GM21786 (cell line): ENCODE measurements around the gene DLGAP4.

Experiments used
- ATAC-seq: cut with Tn5 transposase; IDR thresholded peaks from one replicate; pipeline ENCODE4 v1.9.1; 2021; ENCODE audit not compliant: unreplicated experiment

Gene DLGAP4

GRCh38 chr20:36320261-36320897 lies 14.2 kb downstream of the DLGAP4 start:
- ATAC-seq, result no peak

GRCh38 chr20:36320898-36321695 lies 15.0 kb downstream of the DLGAP4 start:
- ATAC-seq, result no peak

- no peak for ATAC-seq
These were observed 16.0 kb downstream of the DLGAP4 start for GRCh38 chr20:36322131-36322530.

GRCh38 chr20:36330091-36330490 lies 24.0 kb downstream of the DLGAP4 start:
- ATAC-seq, result no peak

GRCh38 chr20:36331209-36331608 lies 25.1 kb downstream of the DLGAP4 start:
- ATAC-seq, result no peak

- ATAC-seq, result no peak
These were observed 27.7 kb downstream of the DLGAP4 start for GRCh38 chr20:36333841-36334240.

GRCh38 chr20:36334281-36335205 lies 28.4 kb downstream of the DLGAP4 start:
- no peak for ATAC-seq

GRCh38 chr20:36335206-36335870 lies 29.2 kb downstream of the DLGAP4 start:
- ATAC-seq, result no peak

- no peak for ATAC-seq
These were observed 30.1 kb downstream of the DLGAP4 start for GRCh38 chr20:36336204-36336603.

- ATAC-seq, result no peak
These were observed 31.0 kb downstream of the DLGAP4 start for GRCh38 chr20:36336954-36337704.

- ATAC-seq, result no peak
These were observed 31.7 kb downstream of the DLGAP4 start for GRCh38 chr20:36337886-36338285.

GRCh38 chr20:36339646-36340592 lies 33.8 kb downstream of the DLGAP4 start:
- no peak for ATAC-seq

- ATAC-seq, result no peak
These were observed 34.5 kb downstream of the DLGAP4 start for GRCh38 chr20:36340593-36340990.

GRCh38 chr20:36341331-36342020 lies 35.3 kb downstream of the DLGAP4 start:
- no peak for ATAC-seq

GRCh38 chr20:36342331-36343120 lies 36.4 kb downstream of the DLGAP4 start:
- ATAC-seq, result no peak

GRCh38 chr20:36343641-36344040 lies 37.5 kb downstream of the DLGAP4 start:
- ATAC-seq, result no peak

- ATAC-seq, result no peak
These were observed 38.5 kb downstream of the DLGAP4 start for GRCh38 chr20:36344517-36345132.
